ENCODE measurements around the gene DCTN2. TPM values are rescaled to one million over a fixed set of nuclear protein-coding genes. Genes with fewer than 3 reads are reported as not detected.
"Not testable (repeated sequence)": the region's sequence is repeated elsewhere in the genome, so short reads cannot be mapped to it uniquely, and the experiment has no call there.

DCTN2 gene
- total RNA-seq, 1 donor from 2014 or later, result 227 TPM

DNA sequence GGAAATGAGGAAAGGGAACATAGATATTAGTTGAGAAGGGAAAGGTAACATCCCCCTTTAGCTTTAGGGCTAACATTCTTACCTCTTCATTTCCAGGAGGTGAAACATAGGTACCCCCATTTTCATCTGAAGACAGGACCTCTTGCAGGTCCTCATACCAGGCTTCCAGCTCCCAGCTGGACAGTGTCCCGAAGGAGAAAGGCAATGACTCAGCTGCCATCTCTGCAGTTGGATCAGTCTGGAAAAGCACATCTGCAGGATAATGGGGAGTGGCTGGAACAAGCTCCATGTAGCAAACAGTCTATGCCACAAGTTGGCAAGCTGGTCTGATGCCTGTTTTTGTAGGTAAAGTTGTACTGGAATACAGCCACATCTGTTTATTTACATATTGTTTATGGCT, 29.8 kb downstream of the DCTN2 start:
- no peak for DNase-seq (ENCODE audit: extremely low read depth, low read depth, low spot score)

DNA sequence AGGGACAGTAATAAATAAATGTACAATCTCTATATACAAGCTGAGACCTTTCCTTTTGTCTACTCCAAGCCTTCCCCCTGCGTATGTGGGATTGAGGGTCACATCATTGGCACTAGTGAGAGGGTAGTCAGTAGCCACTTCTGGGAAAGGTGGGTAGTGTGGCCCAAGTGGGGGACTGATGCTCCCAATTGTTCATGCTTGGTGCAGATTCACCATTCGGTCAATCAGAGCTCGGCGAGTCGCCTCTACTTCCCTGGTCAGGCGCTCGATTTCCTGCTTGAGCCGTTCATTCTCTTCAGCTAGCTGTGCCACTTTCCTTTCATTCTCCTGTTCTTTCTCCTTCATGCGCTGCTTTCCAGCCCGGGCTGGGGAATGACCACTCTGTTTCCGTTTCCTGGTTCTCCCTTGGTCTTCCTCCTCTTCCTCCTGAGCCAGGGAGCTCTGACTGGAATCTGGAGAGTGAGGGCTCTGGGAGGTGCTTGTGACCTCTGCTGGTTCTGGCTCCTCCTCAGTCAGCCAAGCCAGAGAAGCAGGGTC, 30.3 kb downstream of the DCTN2 start:
- DNase-seq (ENCODE audit: extremely low read depth, low read depth, low spot score), result no peak

DNA sequence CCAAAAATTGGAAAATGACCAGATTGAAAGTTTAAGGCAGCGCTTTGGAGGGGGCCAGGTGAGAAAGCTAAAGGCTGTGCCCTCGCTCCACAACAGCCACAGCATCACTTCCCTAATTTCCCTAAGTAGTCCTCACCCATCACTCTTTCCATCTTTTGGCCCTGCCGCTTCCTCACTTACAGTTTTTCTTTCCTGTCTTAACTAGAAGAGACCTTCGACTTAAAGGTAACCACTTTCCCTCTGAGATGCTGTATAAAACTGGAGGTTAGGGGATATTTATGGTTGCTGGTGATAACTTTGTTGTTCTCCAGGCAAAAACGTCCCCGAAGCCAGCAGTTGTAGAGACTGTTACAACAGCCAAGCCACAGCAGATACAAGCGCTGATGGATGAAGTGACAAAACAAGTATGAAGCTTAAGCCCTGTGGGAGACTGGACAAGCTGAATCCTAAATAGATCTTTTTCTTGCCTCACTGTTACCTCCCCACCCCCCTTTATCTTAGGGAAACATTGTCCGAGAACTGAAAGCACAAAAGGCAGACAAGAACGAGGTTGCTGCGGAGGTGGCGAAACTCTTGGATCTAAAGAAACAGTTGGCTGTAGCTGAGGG, 31.0 kb downstream of the DCTN2 start:
- DNase-seq (ENCODE audit: extremely low read depth, low read depth, low spot score), result no peak

DNA sequence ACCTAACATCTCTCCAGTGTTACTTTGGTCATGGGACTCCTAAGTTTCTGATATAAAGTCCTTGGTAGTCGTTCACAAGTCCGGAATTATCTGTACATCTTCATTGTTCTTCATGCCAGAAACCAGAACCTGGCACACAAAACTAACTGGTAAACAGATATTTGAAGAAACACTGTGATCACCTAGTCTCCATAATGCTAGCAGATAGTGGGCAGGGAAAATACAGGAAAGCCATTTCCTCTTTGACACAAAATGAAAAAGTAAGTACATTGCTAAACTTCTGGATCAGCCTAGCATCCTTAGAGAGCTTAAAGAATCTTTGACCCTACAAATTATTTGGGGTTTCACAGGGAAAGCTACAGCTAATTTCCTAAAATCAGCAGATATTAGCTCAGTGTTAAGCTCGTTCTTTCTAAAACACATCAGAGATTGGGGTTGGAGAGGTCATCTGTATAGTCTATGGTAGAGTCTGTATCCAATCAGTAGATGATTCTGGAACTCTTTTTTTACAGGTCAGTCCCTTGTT, 31.5 kb downstream of the DCTN2 start:
- no peak for DNase-seq (ENCODE audit: extremely low read depth, low read depth, low spot score)

DNA sequence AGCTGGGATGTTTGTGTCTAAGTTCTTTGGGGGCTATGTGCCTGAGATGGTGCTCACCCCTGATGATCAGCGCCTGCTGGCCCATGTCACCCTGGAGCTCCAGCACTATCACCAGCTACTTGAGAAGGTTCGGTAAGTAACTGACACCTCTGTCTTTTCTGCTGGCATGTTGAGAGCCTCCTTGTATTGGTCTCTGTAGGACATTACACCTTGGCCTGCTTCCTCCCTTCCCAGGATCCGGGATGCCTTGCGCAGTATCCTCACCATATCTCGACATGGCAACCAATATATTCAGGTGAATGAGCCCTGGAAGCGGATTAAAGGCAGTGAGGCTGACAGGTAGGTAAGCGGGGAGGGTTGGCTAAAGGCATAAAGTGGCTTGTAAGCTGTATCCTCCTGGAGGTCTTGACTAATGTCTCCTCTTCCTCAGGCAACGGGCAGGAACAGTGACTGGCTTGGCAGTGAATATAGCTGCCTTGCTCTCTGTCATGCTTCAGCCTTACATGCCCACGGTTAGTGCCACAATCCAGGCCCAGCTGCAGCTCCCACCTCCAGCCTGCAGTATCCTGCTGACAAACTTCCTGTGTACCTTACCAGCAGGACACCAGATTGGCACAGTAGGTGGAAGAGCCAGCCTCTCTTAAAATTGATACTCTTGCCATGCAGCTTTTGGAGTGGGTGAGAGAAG, 32.1 kb downstream of the DCTN2 start:
- DNase-seq (ENCODE audit: extremely low read depth, low read depth, low spot score), result no peak

DNA sequence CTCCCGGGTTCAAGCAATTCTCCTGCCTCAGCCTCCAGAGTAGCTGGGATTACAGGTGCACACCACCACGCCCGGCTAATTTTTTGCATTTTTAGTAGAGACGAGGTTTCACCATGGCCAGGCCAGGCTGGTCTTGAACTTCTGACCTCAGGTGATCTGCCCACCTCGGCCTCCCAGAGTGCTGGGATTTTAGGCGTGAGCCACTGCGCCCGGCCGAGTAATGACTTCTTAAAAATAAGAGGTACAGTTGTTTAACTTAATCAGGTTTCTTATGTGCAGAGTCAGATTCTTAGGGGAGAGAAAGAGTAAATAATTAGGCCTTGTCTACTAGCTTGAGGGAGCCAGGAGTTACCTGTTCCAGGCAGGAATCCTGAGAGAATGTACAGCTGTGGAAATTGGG, 32.7 kb downstream of the DCTN2 start:
- not testable (repeated sequence) for DNase-seq (ENCODE audit: extremely low read depth, low read depth, low spot score)

DNA sequence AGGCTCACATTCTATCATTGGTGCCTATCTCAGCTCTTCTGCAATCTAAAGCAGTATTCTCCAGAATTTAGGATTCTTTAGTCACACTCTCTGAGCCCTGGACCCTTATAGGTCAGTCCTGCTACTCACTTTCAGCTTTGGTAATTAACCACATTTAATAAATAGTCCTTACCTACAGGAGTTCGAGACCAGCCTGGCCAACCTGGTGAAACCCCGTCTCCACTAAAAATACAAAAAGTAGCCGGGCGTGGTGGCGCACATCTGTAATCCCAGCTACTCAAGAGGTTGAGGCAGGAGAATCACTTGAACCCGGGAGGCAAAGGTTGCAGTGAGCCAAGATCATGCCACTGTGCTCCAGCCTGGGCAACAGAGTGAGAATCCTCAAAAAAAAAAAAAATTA, 33.3 kb downstream of the DCTN2 start:
- DNase-seq (ENCODE audit: extremely low read depth, low read depth, low spot score), result not testable (repeated sequence)

DNA sequence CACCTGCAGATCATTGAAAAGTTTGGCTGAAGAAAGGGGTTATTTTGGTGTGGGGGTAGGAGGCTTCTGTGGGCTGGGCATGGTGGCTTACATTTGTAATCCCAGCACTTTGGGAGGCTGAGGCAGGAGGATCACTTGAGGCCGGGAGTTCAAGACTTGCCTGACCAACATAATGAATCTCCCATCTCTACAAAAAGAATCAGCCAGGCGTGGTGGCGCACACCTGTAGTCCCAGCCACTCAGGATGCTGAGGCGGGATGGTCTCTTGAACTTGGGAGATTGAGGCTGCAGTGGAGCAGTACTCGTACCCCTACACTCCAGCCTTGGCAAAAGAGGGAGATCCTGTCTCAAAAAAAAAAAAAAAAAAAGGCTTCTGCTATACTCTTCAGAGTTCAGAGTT, 33.7 kb downstream of the DCTN2 start:
- no peak for DNase-seq (ENCODE audit: extremely low read depth, low read depth, low spot score)

DNA sequence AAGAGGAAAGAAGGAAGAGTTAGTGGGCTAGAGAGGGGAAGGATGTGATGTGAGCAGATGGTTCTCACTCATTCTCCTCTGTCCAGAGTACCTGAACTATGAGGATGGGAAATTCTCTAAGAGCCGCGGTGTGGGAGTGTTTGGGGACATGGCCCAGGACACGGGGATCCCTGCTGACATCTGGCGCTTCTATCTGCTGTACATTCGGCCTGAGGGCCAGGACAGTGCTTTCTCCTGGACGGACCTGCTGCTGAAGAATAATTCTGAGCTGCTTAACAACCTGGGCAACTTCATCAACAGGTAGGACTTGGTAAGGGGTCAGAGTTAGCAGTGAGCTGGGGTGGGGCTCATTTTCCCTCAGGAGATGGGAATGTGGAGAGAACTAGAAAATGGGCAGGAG, 34.3 kb downstream of the DCTN2 start:
- DNase-seq (ENCODE audit: extremely low read depth, low read depth, low spot score), result no peak

DNA sequence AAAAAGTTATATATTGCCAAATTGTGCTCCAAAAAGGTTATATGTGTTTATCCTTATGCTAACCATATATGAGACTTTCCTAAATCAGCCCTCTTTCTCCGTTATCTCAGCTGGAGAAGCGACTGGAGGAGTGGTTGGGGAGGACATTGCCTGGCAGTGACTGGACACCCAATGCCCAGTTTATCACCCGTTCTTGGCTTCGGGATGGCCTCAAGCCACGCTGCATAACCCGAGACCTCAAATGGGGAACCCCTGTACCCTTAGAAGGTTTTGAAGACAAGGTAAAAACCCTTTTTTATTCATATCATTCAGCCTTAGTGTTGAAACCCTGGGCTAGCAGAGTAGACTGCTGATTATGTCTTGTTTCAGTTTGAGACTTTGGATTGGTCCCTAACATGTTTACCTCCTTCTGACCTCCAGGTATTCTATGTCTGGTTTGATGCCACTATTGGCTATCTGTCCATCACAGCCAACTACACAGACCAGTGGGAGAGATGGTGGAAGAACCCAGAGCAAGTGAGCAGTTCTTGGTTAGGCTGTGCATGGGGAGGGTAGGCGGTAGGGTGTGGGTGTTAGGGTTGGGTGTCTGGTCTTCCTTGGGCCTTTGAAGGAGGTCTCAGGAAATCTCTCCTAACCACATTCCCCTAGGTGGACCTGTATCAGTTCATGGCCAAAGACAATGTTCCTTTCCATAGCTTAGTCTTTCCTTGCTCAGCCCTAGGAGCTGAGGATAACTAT, 35.2 kb downstream of the DCTN2 start:
- DNase-seq (ENCODE audit: extremely low read depth, low read depth, low spot score), result no peak

DNA sequence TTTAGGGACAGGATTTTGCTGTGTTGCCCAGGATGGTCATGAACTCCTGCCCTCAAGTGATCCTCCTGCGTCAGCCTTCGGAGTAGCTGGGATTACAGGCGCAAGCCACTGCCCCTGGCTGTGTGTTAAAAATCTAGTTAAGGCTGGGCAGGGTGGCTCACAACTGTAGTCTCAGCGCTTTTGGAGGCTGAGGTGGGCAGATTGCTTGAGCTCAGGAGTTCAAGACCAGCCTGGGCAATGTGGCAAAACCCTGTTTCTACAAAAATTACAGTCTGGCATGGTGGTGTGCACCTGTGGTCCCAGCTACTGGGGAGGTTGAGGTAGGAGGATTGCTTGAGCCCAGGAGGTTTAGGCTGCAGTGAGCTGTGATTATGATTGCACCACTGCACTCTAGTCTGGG, 35.8 kb downstream of the DCTN2 start:
- no peak for DNase-seq (ENCODE audit: extremely low read depth, low read depth, low spot score)

DNA sequence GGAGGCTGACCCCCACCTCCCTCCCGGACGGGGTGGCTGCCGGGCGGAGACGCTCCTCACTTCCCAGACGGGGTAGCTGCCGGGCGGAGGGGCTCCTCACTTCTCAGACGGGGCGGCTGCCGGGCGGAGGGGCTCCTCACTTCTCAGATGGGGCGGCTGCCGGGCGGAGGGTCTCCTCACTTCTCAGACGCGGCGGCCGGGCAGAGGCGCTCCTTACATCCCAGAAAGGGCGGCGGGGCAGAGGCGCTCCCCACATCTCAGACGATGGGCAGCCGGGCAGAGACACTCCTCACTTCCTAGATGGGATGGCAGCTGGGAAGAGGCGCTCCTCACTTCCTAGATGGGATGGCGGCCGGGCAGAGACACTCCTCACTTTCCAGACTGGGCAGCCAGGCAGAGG, 39.2 kb downstream of the DCTN2 start:
- not testable (repeated sequence) for DNase-seq (ENCODE audit: extremely low read depth, low read depth, low spot score)

DNA sequence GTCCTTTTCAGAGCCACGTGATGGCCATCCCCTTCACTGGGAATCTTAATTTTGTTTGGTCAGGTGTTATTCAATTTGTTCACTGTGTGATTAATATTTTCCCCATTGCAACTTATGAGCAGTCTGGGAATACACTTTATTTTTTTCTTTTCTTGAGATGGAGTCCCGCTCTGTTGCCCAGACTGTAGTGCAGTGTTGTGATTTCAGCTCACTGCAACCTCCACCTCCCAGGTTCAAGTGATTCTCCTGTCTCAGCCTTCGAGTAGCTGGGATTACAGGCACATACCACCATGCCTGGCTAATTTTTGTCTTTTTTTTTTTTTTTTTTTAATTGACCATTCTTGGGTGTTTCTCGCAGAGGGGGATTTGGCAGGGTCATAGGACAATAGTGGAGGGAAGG, 40.5 kb downstream of the DCTN2 start:
- DNase-seq (ENCODE audit: extremely low read depth, low read depth, low spot score), result not testable (repeated sequence)

DNA sequence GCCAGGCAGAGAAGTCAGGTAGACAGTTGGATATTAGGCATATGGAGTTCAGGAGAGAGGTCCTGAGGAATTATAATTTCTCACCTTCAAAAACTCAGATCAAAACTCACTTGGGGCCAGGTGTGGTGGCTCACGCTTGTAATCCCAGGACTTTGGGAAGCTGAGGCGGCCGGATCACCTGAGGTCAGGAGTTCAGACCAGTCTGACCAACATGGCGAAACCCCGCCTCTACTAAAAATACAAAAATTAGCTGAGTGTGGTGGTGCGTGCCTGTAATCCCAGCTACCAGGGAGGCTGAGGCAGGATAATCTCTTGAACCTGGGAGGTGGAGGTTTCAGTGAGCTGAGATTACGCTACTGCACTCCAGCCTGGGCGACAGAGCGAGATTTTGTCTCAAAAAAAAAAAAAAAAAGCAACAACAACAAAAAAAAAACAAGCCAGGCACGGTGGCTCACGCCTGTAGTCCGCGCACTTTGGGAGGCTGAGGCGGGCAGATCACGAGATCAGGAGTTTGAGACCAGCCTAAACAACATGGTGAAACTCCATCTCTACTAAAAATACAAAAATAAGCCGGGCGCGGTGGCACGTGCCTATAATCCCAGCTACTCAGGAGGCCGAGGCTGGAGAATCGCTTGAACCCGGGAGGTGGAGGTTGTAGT, 44.6 kb downstream of the DCTN2 start:
- DNase-seq (ENCODE audit: extremely low read depth, low read depth, low spot score), result not testable (repeated sequence)

DNA sequence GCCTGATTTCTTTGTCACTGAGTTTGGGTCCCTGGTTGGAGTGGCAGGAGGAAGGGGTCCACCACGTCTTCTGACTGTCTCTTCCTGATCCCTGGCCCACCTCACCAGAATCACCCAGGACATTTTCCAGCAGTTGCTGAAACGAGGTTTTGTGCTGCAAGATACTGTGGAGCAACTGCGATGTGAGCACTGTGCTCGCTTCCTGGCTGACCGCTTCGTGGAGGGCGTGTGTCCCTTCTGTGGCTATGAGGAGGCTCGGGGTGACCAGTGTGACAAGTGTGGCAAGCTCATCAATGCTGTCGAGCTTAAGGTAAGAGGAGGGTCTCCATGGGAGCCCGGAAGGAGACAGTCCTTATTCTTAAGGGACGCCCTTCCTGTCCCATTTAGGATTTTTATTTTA, 46.8 kb downstream of the DCTN2 start:
- no peak for DNase-seq (ENCODE audit: extremely low read depth, low read depth, low spot score)

DNA sequence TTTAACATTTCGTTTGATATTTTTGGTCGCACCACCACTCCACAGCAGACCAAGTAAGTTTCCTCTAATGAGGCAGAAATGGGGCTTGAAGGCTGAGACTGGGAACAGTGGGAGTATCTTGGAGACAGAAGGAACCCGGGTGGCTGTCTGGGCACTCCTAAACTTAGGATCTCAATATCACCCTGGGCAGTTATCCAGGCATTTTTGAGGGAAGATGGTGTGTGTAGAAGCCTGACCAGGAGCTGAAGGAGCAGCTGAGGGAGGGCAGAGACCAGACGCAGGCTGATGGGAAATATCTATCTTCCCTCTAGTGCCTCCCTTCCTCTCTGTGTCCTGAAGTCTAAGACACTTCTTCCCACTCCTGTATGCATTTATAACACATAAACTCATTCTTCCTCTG, 48.4 kb downstream of the DCTN2 start:
- DNase-seq (ENCODE audit: extremely low read depth, low read depth, low spot score), result no peak

DNA sequence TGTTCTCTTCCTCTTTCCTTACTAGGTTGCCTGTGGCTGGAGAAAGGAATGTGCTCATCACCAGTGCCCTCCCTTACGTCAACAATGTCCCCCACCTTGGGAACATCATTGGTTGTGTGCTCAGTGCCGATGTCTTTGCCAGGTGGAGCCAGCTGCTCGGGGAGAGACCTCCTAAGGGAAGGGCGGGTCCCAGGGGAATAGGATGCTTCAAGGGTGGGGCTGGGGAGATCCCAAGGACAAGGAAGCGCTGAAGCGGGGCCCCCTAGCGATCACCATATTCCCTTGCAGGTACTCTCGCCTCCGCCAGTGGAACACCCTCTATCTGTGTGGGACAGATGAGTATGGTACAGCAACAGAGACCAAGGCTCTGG, 48.9 kb downstream of the DCTN2 start:
- no peak for DNase-seq (ENCODE audit: extremely low read depth, low read depth, low spot score)

DNA sequence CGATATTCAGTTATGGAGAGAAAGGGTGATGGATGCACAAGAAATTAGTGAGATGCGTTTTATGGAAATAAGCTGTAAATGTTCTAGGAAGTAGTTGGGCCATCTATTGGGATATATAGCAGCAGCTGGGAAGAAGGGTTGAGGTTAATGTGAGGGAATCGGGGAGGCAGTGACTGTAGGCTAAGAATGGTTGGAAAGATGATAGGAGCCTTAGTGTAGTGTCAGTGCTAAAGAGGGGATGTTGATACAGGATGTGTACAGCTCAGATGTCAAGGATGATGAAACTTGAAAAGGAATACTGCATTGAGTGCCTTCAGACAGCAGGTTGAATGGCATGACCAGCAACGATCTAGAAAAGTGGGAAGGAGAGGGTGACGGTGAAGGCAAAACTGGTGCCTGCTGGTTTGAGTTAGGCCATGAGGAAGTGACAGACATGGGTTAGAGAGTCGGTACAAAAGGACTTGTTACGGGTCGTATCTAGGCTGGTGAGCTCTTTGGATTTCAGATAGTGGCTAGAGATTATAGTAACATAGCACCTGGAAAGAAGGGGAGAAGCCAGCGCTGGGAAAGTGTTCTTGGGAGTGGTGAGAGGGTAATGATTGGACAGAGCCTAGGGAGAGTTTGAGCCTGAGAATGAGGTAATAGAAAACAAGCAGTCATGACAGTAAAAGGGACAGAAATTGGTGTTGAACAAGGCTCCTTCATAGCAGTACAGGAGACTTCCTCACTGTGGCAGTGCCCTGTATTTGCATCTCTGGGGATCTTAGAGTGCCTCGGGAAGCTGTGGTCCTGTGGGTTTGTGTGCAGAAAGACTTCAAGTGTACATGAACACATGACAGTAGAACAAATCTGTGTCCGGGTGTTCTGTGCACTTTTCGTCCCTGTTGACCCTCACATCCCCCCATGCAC, 49.5 kb downstream of the DCTN2 start:
- DNase-seq (ENCODE audit: extremely low read depth, low read depth, low spot score), result no peak

DNA sequence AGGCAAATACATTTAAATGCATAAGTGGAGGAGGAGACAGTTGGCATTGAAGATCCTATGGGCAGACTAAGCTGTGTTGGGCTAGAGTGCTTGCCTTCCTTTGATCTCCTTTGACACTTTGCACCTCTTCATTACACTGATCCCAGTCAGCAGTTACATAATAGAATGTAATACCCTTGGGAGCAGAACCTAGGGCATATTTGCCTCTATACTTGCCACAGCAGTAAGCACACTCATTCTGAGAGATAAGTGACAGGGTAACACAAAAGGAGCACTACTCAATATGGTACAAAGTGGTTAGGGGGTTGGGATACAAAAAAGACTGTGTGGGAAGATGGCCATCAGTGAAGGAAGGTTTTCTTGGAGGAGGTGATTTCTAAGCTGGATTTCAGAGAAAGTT, 50.2 kb downstream of the DCTN2 start:
- DNase-seq (ENCODE audit: extremely low read depth, low read depth, low spot score), result no peak

DNA sequence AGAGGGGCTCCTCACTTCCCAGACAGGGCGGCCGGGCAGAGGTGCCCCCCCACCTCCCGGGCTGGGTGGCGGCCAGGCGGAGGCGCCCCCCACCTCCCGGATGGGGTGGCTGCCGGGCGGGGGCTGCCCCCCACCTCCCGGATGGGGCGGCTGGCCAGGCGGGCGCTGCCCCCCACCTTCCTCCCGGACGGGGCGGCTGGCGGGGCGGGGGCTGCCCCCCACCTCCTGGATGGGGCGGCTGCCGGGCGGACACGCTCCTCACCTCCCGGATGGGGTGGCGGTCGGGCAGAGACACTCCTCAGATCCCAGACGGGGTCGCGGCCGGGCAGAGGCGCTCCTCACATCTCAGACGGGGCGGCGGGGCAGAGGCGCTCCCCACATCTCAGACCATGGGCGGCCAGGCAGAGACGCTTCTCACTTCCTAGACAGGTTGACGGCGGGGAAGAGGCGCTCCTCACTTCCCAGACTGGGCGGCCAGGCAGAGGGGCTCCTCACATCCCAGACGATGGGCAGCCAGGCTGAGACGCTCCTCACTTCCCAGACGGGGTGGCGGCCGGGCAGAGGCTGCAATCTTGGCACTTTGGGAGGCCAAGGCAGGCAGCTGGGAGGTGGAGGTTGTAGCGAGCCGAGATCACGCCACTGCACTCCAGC, 51.8 kb downstream of the DCTN2 start:
- not testable (repeated sequence) for DNase-seq (ENCODE audit: extremely low read depth, low read depth, low spot score)
